Keratinocyte (primary cell): ENCODE measurements around the gene CECR2. TPM values are rescaled to one million over a fixed set of nuclear protein-coding genes. Genes with fewer than 3 reads are reported as not detected.

Experiments
- DNase-seq: peaks from one replicate; pipeline ENCODE4 v3.0.0-alpha.2; 2011; ENCODE audit warnings: low read depth, missing footprints, low spot score
- FAIRE-seq: peaks from 2 replicates; lab custom pipeline; 2011; peaks lifted over from hg19 to GRCh38; lab: Jason Lieb, UNC
- H2AFZ ChIP-seq: 2 replicates; pipeline ENCODE4 v1.6.0; 2012; ENCODE audit warnings: low read length, control low read depth, inconsistent platforms; ENCODE audit not compliant: control insufficient read depth
- H3K27ac ChIP-seq: 2 replicates; pipeline ENCODE4 v1.5.1; 2011; ENCODE audit warnings: low read length; ENCODE audit not compliant: control insufficient read depth, insufficient read depth
- H3K27me3 ChIP-seq: 3 replicates; pipeline ENCODE4 v1.6.0; 2011; ENCODE audit warnings: low read length; ENCODE audit not compliant: control insufficient read depth, insufficient read depth; ENCODE audit errors: extremely low read depth
- H3K36me3 ChIP-seq, 2 experiments: 2 replicates in 1 of 2; 3 replicates in 1 of 2; pipeline ENCODE4 v1.5.1; 2011; ENCODE audit warnings: low read length in 2 of 2, mild to moderate bottlenecking in 1 of 2; ENCODE audit not compliant: control insufficient read depth in 2 of 2, insufficient read depth in 2 of 2; ENCODE audit errors: extremely low read depth in 1 of 2
- H3K4me1 ChIP-seq: 3 replicates; pipeline ENCODE4 v1.5.1; 2011; ENCODE audit warnings: low read length; ENCODE audit not compliant: control insufficient read depth, insufficient read depth; ENCODE audit errors: extremely low read depth
- H3K4me2 ChIP-seq: 3 replicates; pipeline ENCODE4 v1.6.0; 2011; ENCODE audit warnings: low read depth, low read length; ENCODE audit not compliant: control insufficient read depth, insufficient read depth; ENCODE audit errors: extremely low read depth
- H3K4me3 ChIP-seq, 3 experiments: fragments of 200-600 bp in 1 of 3; sonication (generic) in 1 of 3; 2 replicates in 2 of 3; 3 replicates in 1 of 3; pipeline ENCODE4 v1.5.1; 2011 to 2016; ENCODE audit warnings: low read length in 3 of 3, mild to moderate bottlenecking in 3 of 3, control low read depth in 2 of 3, inconsistent platforms in 1 of 3, low read depth in 1 of 3, mixed read lengths in 1 of 3, mixed run types in 1 of 3, moderate library complexity in 1 of 3; ENCODE audit not compliant: control insufficient read depth in 2 of 3, insufficient read depth in 2 of 3; ENCODE audit errors: extremely low read depth in 1 of 3
- H3K79me2 ChIP-seq: 2 replicates; pipeline ENCODE4 v1.6.0; 2012; ENCODE audit warnings: low read length; ENCODE audit not compliant: control insufficient read depth, insufficient read depth
- H3K9ac ChIP-seq: 3 replicates; pipeline ENCODE4 v1.6.0; 2011; ENCODE audit warnings: low read length; ENCODE audit not compliant: control insufficient read depth, insufficient read depth; ENCODE audit errors: extremely low read depth
- H3K9me1 ChIP-seq: 3 replicates; pipeline ENCODE4 v1.6.0; 2011; ENCODE audit warnings: low read length; ENCODE audit not compliant: control insufficient read depth, insufficient read depth; ENCODE audit errors: extremely low read depth
- H3K9me3 ChIP-seq: 2 replicates; pipeline ENCODE4 v1.5.1; 2012; ENCODE audit warnings: low read depth, low read length; ENCODE audit not compliant: control insufficient read depth
- H4K20me1 ChIP-seq: 3 replicates; pipeline ENCODE4 v1.6.0; 2011; ENCODE audit warnings: low read length; ENCODE audit not compliant: control insufficient read depth, insufficient read depth; ENCODE audit errors: extremely low read depth
- EZH2 ChIP-seq: IDR thresholded peaks from one replicate; pipeline ENCODE4 v1.6.1; 2012; ENCODE audit warnings: inconsistent platforms, mild to moderate bottlenecking, low read length, moderate library complexity
- dilution Hi-C: fragments of 300-500 bp; cut with MboI; formaldehyde crosslinking; loops from one replicate; pipeline ENCODE4 v1.7.0; 2020; ENCODE audit warnings: low sequenced_read_pairs; ENCODE audit not compliant: extremely low pct_ligation_motif_present
- polyA plus RNA-seq, 5 experiments: library from polyadenylated mRNA; depleted of rRNA in 3 of 5; stranded (reverse) in 3 of 5; stranded (forward) in 1 of 5; unstranded in 1 of 5; fragments of >200 nt; gene quantifications; 1 replicate in 1 of 5; 2 replicates in 3 of 5; 3 replicates in 1 of 5; pipeline versions ENCODE4 v1.2.1 to v1.2.3, GENCODE V29; 2011 to 2012; ENCODE audit warnings: missing spikeins in 2 of 5, low read depth in 1 of 5, low replicate concordance in 1 of 5
- TF ChIP-seq, protein P1 (sequence below), 3 experiments: IDR thresholded peaks in 1 of 3; conservative IDR thresholded peaks in 1 of 3; optimal IDR thresholded peaks in 1 of 3; 2 replicates in 2 of 3; 3 replicates in 1 of 3; pipeline versions ENCODE3 to v1.5.1; 2011; ENCODE audit warnings: low read length in 3 of 3, mild to moderate bottlenecking in 3 of 3, moderate library complexity in 2 of 3, control low read depth in 1 of 3, inconsistent platforms in 1 of 3; ENCODE audit not compliant: insufficient read depth in 2 of 3; ENCODE audit errors: extremely low read depth in 1 of 3

The CECR2 gene
- polyA plus RNA-seq, 1 donor (not counting 4 experiments of a cell fraction or from before 2014, with no cell fraction given): not detected

DNA sequence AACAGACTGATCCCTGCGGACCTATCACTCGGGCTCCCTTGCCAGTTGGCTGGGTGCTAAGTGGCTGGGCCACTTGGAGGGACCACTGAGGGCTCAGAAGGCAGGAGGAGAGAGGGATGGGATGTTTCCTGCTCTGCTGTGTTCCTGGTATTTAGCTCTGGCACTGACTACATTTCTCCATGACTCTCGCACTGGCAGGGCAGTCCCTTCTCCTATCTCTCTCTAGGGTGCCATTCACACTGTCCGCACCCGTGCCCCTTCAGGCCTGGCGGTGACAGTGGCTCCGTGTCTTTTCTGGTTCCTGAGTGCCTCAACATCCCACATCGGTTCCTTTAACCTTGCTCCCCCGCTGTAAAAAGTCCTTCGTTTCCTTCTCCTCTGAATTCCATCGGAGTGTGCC, 31.6 kb upstream of the CECR2 start:
- Histone ChIP-seq H3K9me1 (no peaks in the 10 kb centered on the region), H3K36me3 (no peaks in the 10 kb centered on the region), H2AFZ (no peak overlapping the region), H3K4me2 (no peak overlapping the region), H3K27me3 (no peaks in the 10 kb centered on the region), H3K27ac (no peak overlapping the region), H3K79me2 (no peaks in the 10 kb centered on the region), H3K9ac (no peak overlapping the region), H3K4me1 (no peaks in the 10 kb centered on the region), H3K9me3 (no peaks in the 10 kb centered on the region), H3K4me3 (no peak overlapping the region), H4K20me1 (no peaks in the 10 kb centered on the region)
- dilution Hi-C loops: no loop called here
- no peak for DNase-seq
- TF ChIP-seq, protein P1, sequence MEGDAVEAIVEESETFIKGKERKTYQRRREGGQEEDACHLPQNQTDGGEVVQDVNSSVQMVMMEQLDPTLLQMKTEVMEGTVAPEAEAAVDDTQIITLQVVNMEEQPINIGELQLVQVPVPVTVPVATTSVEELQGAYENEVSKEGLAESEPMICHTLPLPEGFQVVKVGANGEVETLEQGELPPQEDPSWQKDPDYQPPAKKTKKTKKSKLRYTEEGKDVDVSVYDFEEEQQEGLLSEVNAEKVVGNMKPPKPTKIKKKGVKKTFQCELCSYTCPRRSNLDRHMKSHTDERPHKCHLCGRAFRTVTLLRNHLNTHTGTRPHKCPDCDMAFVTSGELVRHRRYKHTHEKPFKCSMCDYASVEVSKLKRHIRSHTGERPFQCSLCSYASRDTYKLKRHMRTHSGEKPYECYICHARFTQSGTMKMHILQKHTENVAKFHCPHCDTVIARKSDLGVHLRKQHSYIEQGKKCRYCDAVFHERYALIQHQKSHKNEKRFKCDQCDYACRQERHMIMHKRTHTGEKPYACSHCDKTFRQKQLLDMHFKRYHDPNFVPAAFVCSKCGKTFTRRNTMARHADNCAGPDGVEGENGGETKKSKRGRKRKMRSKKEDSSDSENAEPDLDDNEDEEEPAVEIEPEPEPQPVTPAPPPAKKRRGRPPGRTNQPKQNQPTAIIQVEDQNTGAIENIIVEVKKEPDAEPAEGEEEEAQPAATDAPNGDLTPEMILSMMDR (optimal IDR thresholded peaks at IDR 0.05 in 1 of 3, IDR thresholded peaks at IDR 0.05 in 1 of 3, conservative IDR thresholded peaks at IDR 0.05 in 1 of 3; ENCODE audit: extremely low read depth in 1 of 3, insufficient read depth in 2 of 3, low read length in 3 of 3): no peak
- no peak for TF ChIP-seq EZH2
- no peak for FAIRE-seq

DNA sequence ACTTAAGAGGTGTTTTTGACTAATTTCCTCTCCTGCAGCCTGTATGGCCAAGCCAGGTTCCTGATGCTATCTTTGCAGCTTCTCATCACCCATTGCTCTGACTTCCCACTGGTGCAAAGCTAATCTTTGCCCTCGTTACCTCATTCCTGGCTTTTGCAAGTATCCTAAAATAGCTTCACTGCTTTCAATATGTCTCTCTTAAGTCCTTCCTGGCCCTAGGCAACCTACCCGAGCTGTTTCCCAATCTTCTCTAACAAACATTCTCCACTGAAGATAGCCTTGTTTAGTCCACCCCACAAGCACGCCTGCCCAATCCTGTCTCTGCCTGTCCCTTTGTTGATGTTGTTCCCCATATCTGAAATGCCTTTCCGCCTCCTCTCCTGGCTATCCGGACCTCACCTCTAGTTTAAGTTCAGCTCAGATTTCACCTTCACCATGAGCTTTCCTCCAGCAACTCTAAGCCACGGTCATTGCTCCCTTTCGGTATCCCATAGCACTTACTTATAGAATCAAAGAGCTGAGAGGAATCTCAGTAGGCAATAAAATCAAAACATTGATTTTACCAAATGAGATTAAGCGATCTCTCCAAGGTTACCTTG, 30.1 kb upstream of the CECR2 start:
- Histone ChIP-seq H3K9ac (no peak overlapping the region), H3K4me2 (peak overlapping the region; percentile 14), H3K4me1 (no peaks in the 10 kb centered on the region), H3K9me1 (no peaks in the 10 kb centered on the region), H3K4me3 (no peak overlapping the region), H3K27ac (no peak overlapping the region), H2AFZ (no peak overlapping the region), H3K27me3 (no peaks in the 10 kb centered on the region), H3K79me2 (no peaks in the 10 kb centered on the region), H4K20me1 (no peaks in the 10 kb centered on the region), H3K9me3 (no peaks in the 10 kb centered on the region), H3K36me3 (no peaks in the 10 kb centered on the region)
- TF ChIP-seq, protein P1 (optimal IDR thresholded peaks at IDR 0.05 in 1 of 3, IDR thresholded peaks at IDR 0.05 in 1 of 3, conservative IDR thresholded peaks at IDR 0.05 in 1 of 3; ENCODE audit: extremely low read depth in 1 of 3, insufficient read depth in 2 of 3, low read length in 3 of 3): no peak
- TF ChIP-seq EZH2: no peak
- dilution Hi-C loops: no loop called here
- DNase-seq: no peak
- no peak for FAIRE-seq
